HG03520 (cell line): Measurements from ENCODE around the gene CCDC13.

Source experiments
- ATAC-seq: cut with Tn5 transposase; IDR thresholded peaks from one replicate; pipeline ENCODE4 v1.9.1; 2021; ENCODE audit warnings: mild to moderate bottlenecking, moderate library complexity; ENCODE audit not compliant: unreplicated experiment

Gene CCDC13

GRCh38 chr3:42755681-42756578, 17.1 kb downstream of the CCDC13 start:
- ATAC-seq, result no peak

- ATAC-seq, result no peak
These were observed 19.3 kb downstream of the CCDC13 start for GRCh38 chr3:42753757-42754156.

GRCh38 chr3:42752961-42753360, 20.1 kb downstream of the CCDC13 start:
- ATAC-seq, result no peak

GRCh38 chr3:42752441-42752840, 20.6 kb downstream of the CCDC13 start:
- no peak for ATAC-seq

GRCh38 chr3:42751609-42752008, 21.4 kb downstream of the CCDC13 start:
- no peak for ATAC-seq

- ATAC-seq, result no peak
These were observed 22.2 kb downstream of the CCDC13 start for GRCh38 chr3:42750834-42751233.

- no peak for ATAC-seq
These were observed 23.3 kb downstream of the CCDC13 start for GRCh38 chr3:42749753-42750231.

- ATAC-seq, result no peak
These were observed 23.9 kb downstream of the CCDC13 start for GRCh38 chr3:42749025-42749752.

GRCh38 chr3:42747581-42747980, 25.5 kb downstream of the CCDC13 start:
- no peak for ATAC-seq

GRCh38 chr3:42746455-42747450, 26.3 kb downstream of the CCDC13 start:
- no peak for ATAC-seq

- no peak for ATAC-seq
These were observed 27.1 kb downstream of the CCDC13 start for GRCh38 chr3:42745776-42746454.

- ATAC-seq, result no peak
These were observed 27.7 kb downstream of the CCDC13 start for GRCh38 chr3:42745291-42745745.

GRCh38 chr3:42743204-42743995, 29.7 kb downstream of the CCDC13 start:
- ATAC-seq, result no peak

- ATAC-seq, result no peak
These were observed 30.4 kb downstream of the CCDC13 start for GRCh38 chr3:42742688-42743087.

- no peak for ATAC-seq
These were observed 30.8 kb downstream of the CCDC13 start for GRCh38 chr3:42742259-42742658.

- ATAC-seq, result no peak
These were observed 31.3 kb downstream of the CCDC13 start for GRCh38 chr3:42741796-42742195.

- no peak for ATAC-seq
These were observed 33.5 kb downstream of the CCDC13 start for GRCh38 chr3:42739401-42740158.

- no peak for ATAC-seq
These were observed 36.5 kb downstream of the CCDC13 start for GRCh38 chr3:42736531-42736930.

- ATAC-seq, result no peak
These were observed 37.0 kb downstream of the CCDC13 start for GRCh38 chr3:42736081-42736480.
